H9 (cell line): Measurements from ENCODE around the gene ZMIZ1. TPM values are rescaled to one million over a fixed set of nuclear protein-coding genes. Genes with fewer than 3 reads are reported as not detected.

Experiments used
- DNase-seq: peaks from one replicate; pipeline ENCODE4 v3.0.0-alpha.2; 2017
- H2AFZ ChIP-seq: one replicate; pipeline ENCODE4 v1.6.1; 2013; ENCODE audit warnings: mild to moderate bottlenecking, low read length, control low read depth, moderate library complexity
- H2AK5ac ChIP-seq: 2 replicates; pipeline ENCODE4 v1.6.1; 2013; ENCODE audit warnings: low read length, control low read depth, mixed read lengths; ENCODE audit not compliant: insufficient read length
- H2BK120ac ChIP-seq: one replicate; pipeline ENCODE4 v1.6.1; 2013; ENCODE audit warnings: low read depth, mild to moderate bottlenecking, low read length, control low read depth, inconsistent platforms; ENCODE audit not compliant: poor library complexity, severe bottlenecking
- H2BK12ac ChIP-seq: 2 replicates; pipeline ENCODE4 v1.6.1; 2013; ENCODE audit warnings: low read length, control low read depth, mixed read lengths, low read depth; ENCODE audit not compliant: insufficient read length
- H2BK15ac ChIP-seq: 2 replicates; pipeline ENCODE4 v1.6.1; 2013; ENCODE audit warnings: low read depth, low read length, control low read depth
- H2BK20ac ChIP-seq: one replicate; pipeline ENCODE4 v1.6.1; 2013; ENCODE audit warnings: low read depth, mild to moderate bottlenecking, low read length, control low read depth, inconsistent platforms; ENCODE audit not compliant: poor library complexity, severe bottlenecking
- H2BK5ac ChIP-seq: 2 replicates; pipeline ENCODE4 v1.6.1; 2013; ENCODE audit warnings: low read length, control low read depth, mixed read lengths; ENCODE audit not compliant: insufficient read length
- H3K14ac ChIP-seq: 2 replicates; pipeline ENCODE4 v1.6.1; 2013; ENCODE audit warnings: low read length, control low read depth; ENCODE audit not compliant: insufficient read depth
- H3K18ac ChIP-seq: 2 replicates; pipeline ENCODE4 v1.6.1; 2013; ENCODE audit warnings: low read depth, mild to moderate bottlenecking, mixed read lengths, low read length, control low read depth; ENCODE audit not compliant: insufficient read length
- H3K23ac ChIP-seq: 2 replicates; pipeline ENCODE4 v1.6.1; 2013; ENCODE audit warnings: low read length, control low read depth, mixed read lengths, low read depth; ENCODE audit not compliant: insufficient read length
- H3K23me2 ChIP-seq: 2 replicates; pipeline ENCODE4 v1.6.1; 2013; ENCODE audit warnings: low read depth, mild to moderate bottlenecking, mixed read lengths, low read length, control low read depth; ENCODE audit not compliant: insufficient read length, poor library complexity, severe bottlenecking
- H3K27ac ChIP-seq: 2 replicates; pipeline ENCODE4 v1.5.1; 2013; ENCODE audit warnings: low read length, control low read depth, mixed read lengths, low read depth; ENCODE audit not compliant: insufficient read length
- H3K27me3 ChIP-seq: 2 replicates; pipeline ENCODE4 v1.6.1; 2013; ENCODE audit warnings: low read length, control low read depth, inconsistent platforms; ENCODE audit not compliant: insufficient read depth
- H3K4ac ChIP-seq: 2 replicates; pipeline ENCODE4 v1.6.1; 2013; ENCODE audit warnings: low read depth, mild to moderate bottlenecking, control low read depth, inconsistent platforms, low read length, moderate library complexity
- H3K4me1 ChIP-seq: 2 replicates; pipeline ENCODE4 v1.6.1; 2013; ENCODE audit warnings: low read length, control low read depth, inconsistent platforms; ENCODE audit not compliant: insufficient read depth
- H3K4me2 ChIP-seq: 2 replicates; pipeline ENCODE4 v1.6.1; 2013; ENCODE audit warnings: low read length, control low read depth, mixed read lengths; ENCODE audit not compliant: insufficient read length, insufficient read depth
- H3K56ac ChIP-seq: 2 replicates; pipeline ENCODE4 v1.6.1; 2013; ENCODE audit warnings: low read depth, mild to moderate bottlenecking, mixed read lengths, low read length, control low read depth; ENCODE audit not compliant: insufficient read length
- H3K79me1 ChIP-seq: 2 replicates; pipeline ENCODE4 v1.6.1; 2013; ENCODE audit warnings: low read depth, mild to moderate bottlenecking, moderate library complexity, low read length, control low read depth, inconsistent platforms; ENCODE audit not compliant: insufficient read depth, poor library complexity, severe bottlenecking
- H3K79me2 ChIP-seq: 2 replicates; pipeline ENCODE4 v1.6.1; 2013; ENCODE audit warnings: low read length, control low read depth, inconsistent platforms; ENCODE audit not compliant: insufficient read depth
- H3K9ac ChIP-seq: 2 replicates; pipeline ENCODE4 v1.6.1; 2013; ENCODE audit warnings: low read length, control low read depth, mixed read lengths; ENCODE audit not compliant: insufficient read length; ENCODE audit errors: extremely low read depth
- H3K9me3 ChIP-seq: one replicate; pipeline ENCODE4 v1.6.1; 2013; ENCODE audit warnings: low read depth, low read length, inconsistent platforms; ENCODE audit not compliant: control insufficient read depth
- H3T11ph ChIP-seq: one replicate; pipeline ENCODE4 v1.6.1; 2013; ENCODE audit warnings: mild to moderate bottlenecking, low read length, control low read depth, inconsistent platforms
- H4K20me1 ChIP-seq: one replicate; pipeline ENCODE4 v1.6.1; 2013; ENCODE audit not compliant: control insufficient read depth, insufficient read length, insufficient read depth
- H4K5ac ChIP-seq: 2 replicates; pipeline ENCODE4 v1.6.1; 2013; ENCODE audit warnings: low read depth, mild to moderate bottlenecking, mixed read lengths, low read length, control low read depth; ENCODE audit not compliant: insufficient read length
- H4K8ac ChIP-seq: replicated peaks from 2 replicates; pipeline ENCODE4 v1.6.1; 2013; ENCODE audit warnings: low read length, control low read depth, mixed read lengths, low read depth; ENCODE audit not compliant: insufficient read length
- H4K91ac ChIP-seq: 2 replicates; pipeline ENCODE4 v1.6.1; 2013; ENCODE audit warnings: low read depth, mild to moderate bottlenecking, moderate library complexity, mixed read lengths, low read length, control low read depth; ENCODE audit not compliant: insufficient read length
- H3K27ac Mint-ChIP-seq, 3 experiments: 2 replicates in 2 of 3; 3 replicates in 1 of 3; pipeline ENCODE4 v1.8.0; 2020 to 2021; ENCODE audit warnings: mixed read lengths in 3 of 3, mild to moderate bottlenecking in 1 of 3, moderate library complexity in 1 of 3
- H3K27me3 Mint-ChIP-seq: 2 replicates; pipeline ENCODE4 v1.8.0; 2021; ENCODE audit warnings: low read depth, mild to moderate bottlenecking, moderate library complexity, mixed read lengths
- H3K36me3 Mint-ChIP-seq, 3 experiments: 2 replicates in 2 of 3; 3 replicates in 1 of 3; pipeline ENCODE4 v1.8.0; 2020 to 2021; ENCODE audit warnings: low read depth in 3 of 3, mixed read lengths in 3 of 3; ENCODE audit not compliant: insufficient read depth in 1 of 3
- H3K4me1 Mint-ChIP-seq, 2 experiments: 2 replicates each; pipeline ENCODE4 v1.8.0; 2020; ENCODE audit warnings: mixed read lengths in 2 of 2
- H3K4me3 Mint-ChIP-seq, 2 experiments: 2 replicates in 1 of 2; 3 replicates in 1 of 2; pipeline ENCODE4 v1.8.0; 2020 to 2021; ENCODE audit warnings: mild to moderate bottlenecking in 2 of 2, mixed read lengths in 2 of 2, moderate library complexity in 1 of 2
- H3K9me3 Mint-ChIP-seq, 2 experiments: 2 replicates in 1 of 2; 3 replicates in 1 of 2; pipeline ENCODE4 v1.8.0; 2020; ENCODE audit warnings: mild to moderate bottlenecking in 2 of 2, mixed read lengths in 2 of 2, moderate library complexity in 1 of 2
- CTCF ChIP-seq: fragments of 200-600 bp; sonication (generic); conservative IDR thresholded peaks from 3 replicates; pipeline ENCODE4 v1.8.0; 2021; ENCODE audit warnings: antibody characterized with exemption, mild to moderate bottlenecking
- WGBS: extraction: QIAGEN DNeasy Blood & Tissue Kit; methylation state at CpG from one replicate; pipeline ENCODE4 v1.1.7; 2013; ENCODE audit warnings: missing lambda C conversion rate, low lambda C conversion rate, mixed read lengths; ENCODE audit not compliant: insufficient read length; ENCODE audit errors: extremely low coverage; 5-methylcytosine and 5-hydroxymethylcytosine counted together
- total RNA-seq: library from RNA; stranded (reverse); gene quantifications from 2 replicates; pipeline ENCODE4 v1.2.1, GENCODE V29; 2021

The ZMIZ1 gene
- total RNA-seq, 1 experiment from 2014 or later, result 36.9 TPM

- no peak for TF ChIP-seq CTCF
These were observed 227.7 kb downstream of the ZMIZ1 start for GRCh38 chr10:79296431-79296830.

More at GRCh38 chr10:79296431-79296830, 227.7 kb downstream of the ZMIZ1 start:
- Histone ChIP-seq H3K4me2 (no peak overlapping the region), H3K9me3 (no peaks in the 10 kb centered on the region), H3K14ac (no peak overlapping the region), H2BK20ac (no peak overlapping the region), H2BK12ac (no peak overlapping the region), H2BK5ac (no peak overlapping the region), H3T11ph (no peak overlapping the region), H3K79me2 (no peaks in the 10 kb centered on the region), H4K20me1 (no peaks in the 10 kb centered on the region), H3K23ac (no peak overlapping the region), H3K56ac (no peak overlapping the region), H4K5ac (no peak overlapping the region), H2BK15ac (no peak overlapping the region), H2BK120ac (no peak overlapping the region), H2AK5ac (no peak overlapping the region), H3K4ac (no peak overlapping the region), H3K79me1 (no peaks in the 10 kb centered on the region), H3K23me2 (peaks cover under 1% of the 10 kb centered on the region), H2AFZ (no peak overlapping the region), H4K91ac (no peak overlapping the region), H3K4me1 (no peaks in the 10 kb centered on the region), H3K18ac (no peak overlapping the region), H4K8ac (no peak overlapping the region), H3K9ac (no peak overlapping the region), H3K27me3 (no peaks in the 10 kb centered on the region), H3K27ac (no peak overlapping the region)
- Mint-ChIP-seq H3K36me3 (peaks cover 22 to 72% (median 67%) of the 10 kb centered on the region in 3 experiments; a peak in 6 of 7 replicates), H3K4me1 (no peaks in the 10 kb centered on the region), H3K27ac (no peak overlapping the region), H3K4me3 (no peak overlapping the region), H3K27me3 (no peaks in the 10 kb centered on the region), H3K9me3 (no peaks in the 10 kb centered on the region)
- no peak for DNase-seq
- no CpG with 5 or more reads among the region's 14 CpGs for WGBS
